Islet precursor cell (in vitro differentiated cells): ENCODE data around the gene SOAT2.
"Not testable (repeated sequence)": the region's sequence is repeated elsewhere in the genome, so short reads cannot be mapped to it uniquely, and the experiment has no call there.

Source experiments
- DNase-seq: peaks from one replicate; pipeline ENCODE4 v3.0.0-alpha.2; 2018

Gene SOAT2

GRCh38 chr12:53090554-53090953 is 12.7 kb upstream of the SOAT2 start:
- DNase-seq: no peak

GRCh38 chr12:53091756-53092155 is 11.5 kb upstream of the SOAT2 start:
- no peak for DNase-seq

- no peak for DNase-seq
These were observed 9.4 kb upstream of the SOAT2 start for GRCh38 chr12:53093777-53094393.

- no peak for DNase-seq
These were observed 8.9 kb upstream of the SOAT2 start for GRCh38 chr12:53094394-53094787.

GRCh38 chr12:53094796-53095595 is 8.3 kb upstream of the SOAT2 start:
- not testable (repeated sequence) for DNase-seq

GRCh38 chr12:53095596-53095895 is 7.7 kb upstream of the SOAT2 start:
- DNase-seq: not testable (repeated sequence)

GRCh38 chr12:53096089-53096741 is 7.1 kb upstream of the SOAT2 start:
- no peak for DNase-seq

- DNase-seq: no peak
These were observed 6.5 kb upstream of the SOAT2 start for GRCh38 chr12:53096759-53097158.

- DNase-seq: no peak
These were observed 6.1 kb upstream of the SOAT2 start for GRCh38 chr12:53097207-53097563.

- DNase-seq: peak; percentile 81
These were observed 5.5 kb upstream of the SOAT2 start, which contains the start of gene IGFBP6 for GRCh38 chr12:53097564-53098353. Gene IGFBP6, plus strand, starts transcription at chr12:53097667. Its CDS starts 51 bp downstream, at chr12:53097718.

- DNase-seq: no peak
These were observed 4.8 kb upstream of the SOAT2 start for GRCh38 chr12:53098354-53098981.

- DNase-seq: peak; percentile 94
These were observed 4.0 kb upstream of the SOAT2 start for GRCh38 chr12:53099071-53099882.

GRCh38 chr12:53100466-53101151 is 2.7 kb upstream of the SOAT2 start:
- DNase-seq: no peak

GRCh38 chr12:53101266-53101665 is 2.0 kb upstream of the SOAT2 start:
- DNase-seq: no peak

GRCh38 chr12:53101931-53102781 is 1.1 kb upstream of the SOAT2 start:
- DNase-seq: peak; percentile 37

- DNase-seq: peak; percentile 42
These were observed 597 bp downstream of the SOAT2 start for GRCh38 chr12:53103860-53104305.

GRCh38 chr12:53105256-53105655 is 2.0 kb downstream of the SOAT2 start:
- DNase-seq: peak; percentile 41

- DNase-seq: peak; percentile 52
These were observed 2.6 kb downstream of the SOAT2 start for GRCh38 chr12:53105712-53106439.

GRCh38 chr12:53107122-53107521 is 3.8 kb downstream of the SOAT2 start:
- peak; percentile 23 for DNase-seq
